22Rv1 (cell line): ENCODE measurements around the gene C1orf198.

Source experiments
- ZFX ChIP-seq: fragments of 450-650 bp; IDR thresholded peaks from 2 replicates; pipeline ENCODE4 v1.6.1; 2017; ENCODE audit warnings: antibody characterized with exemption, borderline replicate concordance
- TF ChIP-seq, protein P1 (sequence below): fragments of 450-650 bp; IDR thresholded peaks from 2 replicates; pipeline ENCODE4 v1.5.1; 2017; ENCODE audit warnings: mild to moderate bottlenecking

DNA sequence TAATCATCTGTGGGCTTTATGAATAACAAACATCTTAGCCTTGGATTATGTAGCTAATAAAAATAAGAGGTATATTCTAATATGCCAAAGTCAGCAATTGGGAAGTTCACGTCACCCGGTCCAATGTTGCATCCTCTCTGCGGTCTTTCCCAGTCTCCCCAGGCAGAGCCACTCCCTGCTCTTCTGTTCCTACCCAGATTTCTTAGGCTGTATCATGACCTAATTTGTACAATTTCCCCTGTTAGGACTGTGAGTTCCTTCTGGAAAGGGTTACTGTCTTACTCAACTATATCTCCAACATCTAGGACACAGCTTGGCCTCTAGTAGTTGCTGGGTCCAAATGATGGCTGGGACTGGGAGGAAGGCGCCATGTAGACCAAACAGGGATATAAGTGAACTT, 29.8 kb upstream of the C1orf198 start:
- TF ChIP-seq, protein P1, sequence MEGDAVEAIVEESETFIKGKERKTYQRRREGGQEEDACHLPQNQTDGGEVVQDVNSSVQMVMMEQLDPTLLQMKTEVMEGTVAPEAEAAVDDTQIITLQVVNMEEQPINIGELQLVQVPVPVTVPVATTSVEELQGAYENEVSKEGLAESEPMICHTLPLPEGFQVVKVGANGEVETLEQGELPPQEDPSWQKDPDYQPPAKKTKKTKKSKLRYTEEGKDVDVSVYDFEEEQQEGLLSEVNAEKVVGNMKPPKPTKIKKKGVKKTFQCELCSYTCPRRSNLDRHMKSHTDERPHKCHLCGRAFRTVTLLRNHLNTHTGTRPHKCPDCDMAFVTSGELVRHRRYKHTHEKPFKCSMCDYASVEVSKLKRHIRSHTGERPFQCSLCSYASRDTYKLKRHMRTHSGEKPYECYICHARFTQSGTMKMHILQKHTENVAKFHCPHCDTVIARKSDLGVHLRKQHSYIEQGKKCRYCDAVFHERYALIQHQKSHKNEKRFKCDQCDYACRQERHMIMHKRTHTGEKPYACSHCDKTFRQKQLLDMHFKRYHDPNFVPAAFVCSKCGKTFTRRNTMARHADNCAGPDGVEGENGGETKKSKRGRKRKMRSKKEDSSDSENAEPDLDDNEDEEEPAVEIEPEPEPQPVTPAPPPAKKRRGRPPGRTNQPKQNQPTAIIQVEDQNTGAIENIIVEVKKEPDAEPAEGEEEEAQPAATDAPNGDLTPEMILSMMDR: no peak
- TF ChIP-seq ZFX: no peak
